HCT116 (cell line): ENCODE measurements around the gene MDFI. TPM values are rescaled to one million over a fixed set of nuclear protein-coding genes. Genes with fewer than 3 reads are reported as not detected.

ENCODE experiments used
- ATAC-seq: fragments of 200-7000 bp; cut with Tn5 transposase; 2 replicates; pipeline ENCODE4 v1.9.1; 2020; ENCODE audit warnings: mild to moderate bottlenecking, moderate library complexity
- BruUV-seq: library from RNA; stranded (reverse); fragments of 400-500 nt; replicated peaks from 2 replicates; lab custom pipeline; 2021; lab: Mats Ljungman, UMichigan
- CTCF ChIA-PET: fragments of 300-600 bp; sonication (Branson Sonifier 250); formaldehyde crosslinking; loops from one replicate; lab custom pipeline; 2021; ENCODE audit warnings: antibody characterized with exemption; lab: Charles Lee
- POLR2A ChIA-PET: fragments of 300-600, 350-600 bp; sonication (Branson Sonifier 250); formaldehyde crosslinking; loops from one replicate; lab custom pipeline; 2021; ENCODE audit warnings: antibody characterized with exemption; lab: Charles Lee
- RAD21 ChIA-PET, 2 experiments: fragments of 300-600 bp; sonication (Branson Sonifier 250); formaldehyde crosslinking; loops; one replicate each; lab custom pipeline; 2023; ENCODE audit warnings: low total read pairs in 2 of 2; ENCODE audit not compliant: uncharacterized antibody in 2 of 2, unreplicated experiment in 2 of 2, low non-redundant PET in 1 of 2; lab: Charles Lee
- DNase-seq: peaks from one replicate; pipeline ENCODE4 v3.0.0-alpha.2; 2010; ENCODE audit warnings: low read depth, low spot score
- H2AFZ ChIP-seq: fragments of 200-600 bp; shearing (Covaris generic), sonication (generic); 2 replicates; pipeline ENCODE4 v1.6.1; 2017; ENCODE audit warnings: low read depth, mixed run types, mixed read lengths, antibody characterized with exemption, low read length; ENCODE audit not compliant: poor library complexity, severe bottlenecking
- H3K27ac ChIP-seq: 2 replicates; pipeline ENCODE4 v1.5.1; 2012; ENCODE audit warnings: low read depth, low read length
- H3K27me3 ChIP-seq: fragments of 200-600 bp; sonication (generic); 2 replicates; pipeline ENCODE4 v1.6.1; 2016; ENCODE audit warnings: mixed run types, low read length, mixed read lengths; ENCODE audit not compliant: insufficient read depth
- H3K36me3 ChIP-seq, 2 experiments: fragments of 200-500 bp in 1 of 2; fragments of 200-600 bp in 1 of 2; sonication (Bioruptor generic) in 1 of 2; sonication (generic) in 1 of 2; 2 replicates each; pipeline versions ENCODE4 v1.5.1 to v1.6.1; 2014 to 2016; ENCODE audit warnings: low read length in 2 of 2, inconsistent platforms in 1 of 2, mixed read lengths in 1 of 2, mixed run types in 1 of 2; ENCODE audit not compliant: insufficient read depth in 2 of 2, control insufficient read depth in 1 of 2
- H3K4me1 ChIP-seq, 2 experiments: fragments of 200-600 bp in 1 of 2; sonication (generic) in 1 of 2; 2 replicates each; pipeline versions ENCODE4 v1.5.1 to v1.6.1; 2012 to 2017; ENCODE audit warnings: low read length in 2 of 2, inconsistent platforms in 1 of 2, mild to moderate bottlenecking in 1 of 2, mixed read lengths in 1 of 2, mixed run types in 1 of 2, moderate library complexity in 1 of 2; ENCODE audit not compliant: insufficient read depth in 2 of 2, control insufficient read depth in 1 of 2
- H3K4me2 ChIP-seq: fragments of 200-600 bp; sonication (generic); 2 replicates; pipeline ENCODE4 v1.6.1; 2017; ENCODE audit warnings: mixed run types, low read length, mixed read lengths
- H3K4me3 ChIP-seq, 2 experiments: fragments of 200-600 bp in 1 of 2; sonication (generic) in 1 of 2; replicated peaks in 1 of 2; 2 replicates each; pipeline ENCODE4 v1.5.1; 2011 to 2016; ENCODE audit warnings: low read length in 2 of 2, control low read depth in 1 of 2, low read depth in 1 of 2, mild to moderate bottlenecking in 1 of 2, mixed read lengths in 1 of 2, mixed run types in 1 of 2
- H3K79me2 ChIP-seq: fragments of 200-600 bp; sonication (generic); 2 replicates; pipeline ENCODE4 v1.6.1; 2017; ENCODE audit warnings: mild to moderate bottlenecking, mixed run types, low read length, moderate library complexity, mixed read lengths; ENCODE audit not compliant: insufficient read depth
- H3K9ac ChIP-seq: fragments of 200-600 bp; sonication (generic); 2 replicates; pipeline ENCODE4 v1.6.1; 2016; ENCODE audit warnings: low read length, mixed read lengths
- H3K9me2 ChIP-seq: fragments of 200-600 bp; sonication (generic), shearing (Covaris generic); 2 replicates; pipeline ENCODE4 v1.6.1; 2017; ENCODE audit warnings: mixed run types, mild to moderate bottlenecking, moderate library complexity; ENCODE audit not compliant: insufficient read depth
- H3K9me3 ChIP-seq, 2 experiments: fragments of 200-500 bp in 1 of 2; fragments of 200-600 bp in 1 of 2; sonication (Bioruptor generic) in 1 of 2; sonication (generic) in 1 of 2; 2 replicates each; pipeline ENCODE4 v1.6.1; 2014 to 2017; ENCODE audit warnings: low read length in 2 of 2, mixed read lengths in 2 of 2, inconsistent platforms in 1 of 2, low read depth in 1 of 2, mild to moderate bottlenecking in 1 of 2, mixed run types in 1 of 2, moderate library complexity in 1 of 2; ENCODE audit not compliant: control insufficient read depth in 1 of 2, insufficient read depth in 1 of 2
- H4K20me1 ChIP-seq: fragments of 200-600 bp; sonication (generic), shearing (Covaris generic); 2 replicates; pipeline ENCODE4 v1.6.1; 2017; ENCODE audit warnings: mixed run types, mild to moderate bottlenecking, moderate library complexity; ENCODE audit not compliant: insufficient read depth
- CBX3 ChIP-seq: IDR thresholded peaks from 2 replicates; pipeline ENCODE4 v1.6.1; 2012; ENCODE audit warnings: low read depth
- EZH2phosphoT487 ChIP-seq: fragments of 200-600 bp; IDR thresholded peaks from 2 replicates; pipeline ENCODE4 v1.6.1; 2018; ENCODE audit warnings: antibody characterized with exemption, borderline replicate concordance
- FOSL1 ChIP-seq: IDR thresholded peaks from 2 replicates; pipeline ENCODE4 v1.6.1; 2012; ENCODE audit warnings: low read depth
- POLR2AphosphoS5 ChIP-seq: IDR thresholded peaks from 2 replicates; pipeline ENCODE4 v1.6.1; 2011; ENCODE audit warnings: mild to moderate bottlenecking, low read depth, low read length, moderate library complexity
- RAD21 ChIP-seq: IDR thresholded peaks from 2 replicates; pipeline ENCODE4 v1.6.1; 2012; ENCODE audit warnings: low read depth, mild to moderate bottlenecking
- SIN3A ChIP-seq: IDR thresholded peaks from 2 replicates; pipeline ENCODE4 v1.6.1; 2012; ENCODE audit warnings: low read depth
- SP1 ChIP-seq: IDR thresholded peaks from 2 replicates; pipeline ENCODE4 v1.6.1; 2012; ENCODE audit warnings: low read depth
- ZNF274 ChIP-seq: fragments of 200-500 bp; sonication (Bioruptor generic); IDR thresholded peaks from 2 replicates; pipeline ENCODE4 v1.6.1; 2014; ENCODE audit warnings: mild to moderate bottlenecking, low read depth, low read length, inconsistent platforms
- intact Hi-C: fragments of 100-400 bp; cut with micrococcal nuclease; formaldehyde crosslinking; loops from 2 replicates; pipeline ENCODE4 v1.10.0; 2022
- total RNA-seq: library from RNA; stranded (reverse); gene quantifications from one replicate; pipeline ENCODE4 v1.2.1, GENCODE V29; 2021; ENCODE audit not compliant: unreplicated experiment
- TF ChIP-seq, protein P1 (sequence below): IDR thresholded peaks from 2 replicates; pipeline ENCODE4 v1.6.1; 2012; ENCODE audit warnings: low read depth

Gene MDFI
- total RNA-seq, 1 experiment from 2014 or later: 35.5 TPM

DNA sequence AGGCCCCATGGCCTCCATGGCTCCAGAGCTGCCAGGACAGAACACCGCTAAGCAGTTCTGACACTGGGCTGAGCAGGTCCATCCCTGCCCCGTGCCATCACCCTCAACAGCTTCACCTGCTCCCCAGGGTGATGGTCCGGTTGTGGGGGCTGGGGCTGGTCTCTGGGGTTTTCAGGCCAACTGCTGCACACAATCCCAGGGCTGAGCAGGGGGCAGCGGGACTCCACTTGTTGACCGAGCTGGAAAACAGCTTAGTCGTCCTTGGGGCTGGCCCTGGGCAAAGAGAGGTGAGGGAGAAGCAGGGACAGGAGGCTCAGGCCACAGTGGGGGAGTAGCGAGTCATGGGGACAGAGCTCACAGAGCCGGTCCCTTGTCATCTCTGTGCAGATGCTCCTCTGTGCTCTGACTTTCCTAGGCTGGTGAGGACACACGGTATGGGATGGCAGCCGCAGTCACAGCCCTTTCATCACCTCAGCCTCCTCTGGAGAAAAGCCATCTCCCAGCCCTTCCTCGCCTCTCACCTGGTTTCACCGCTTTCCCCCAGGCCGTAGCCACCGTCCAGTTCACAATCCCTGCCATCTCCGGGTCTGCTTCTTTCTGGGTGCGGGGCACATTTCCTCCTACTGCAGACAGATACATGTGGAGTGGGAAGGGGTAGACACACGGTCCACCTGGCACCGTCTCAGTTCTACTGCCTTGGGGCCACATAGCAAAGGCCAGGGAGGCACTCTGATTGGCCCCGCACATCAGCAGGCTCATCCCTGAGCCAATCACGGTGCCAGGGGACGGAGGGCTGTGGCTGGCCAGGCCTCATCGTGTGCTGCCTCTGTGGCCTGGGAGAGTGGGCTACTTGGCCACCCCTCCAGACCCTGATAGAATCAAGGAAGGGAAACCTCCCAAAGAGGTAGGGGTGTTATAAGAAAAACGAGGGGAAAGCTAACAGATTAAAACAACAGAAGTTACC is 19.1 kb downstream of the MDFI start:
- DNase-seq (no peak), ATAC-seq (peak; percentile 53; the same call in 1 of the 2 replicates)
- Histone ChIP-seq H3K36me3 (no peaks in the 10 kb centered on the region), H3K27ac (no peak overlapping the region), H3K9me2 (no peaks in the 10 kb centered on the region), H4K20me1 (no peaks in the 10 kb centered on the region), H3K4me3 (no peak overlapping the region), H3K79me2 (no peaks in the 10 kb centered on the region), H2AFZ (no peak overlapping the region), H3K27me3 (peaks cover 6% of the 10 kb centered on the region; the same call in 1 of the 2 replicates), H3K9ac (no peak overlapping the region), H3K9me3 (no peaks in the 10 kb centered on the region), H3K4me2 (no peak overlapping the region), H3K4me1 (no peaks in the 10 kb centered on the region)
- intact Hi-C loops: no loop called here
- TF ChIP-seq RAD21 (no peak), ZNF274 (no peak), SP1 (no peak), EZH2phosphoT487 (no peak), POLR2AphosphoS5 (no peak), FOSL1 (no peak), CBX3 (no peak), SIN3A (no peak)
- TF ChIP-seq, protein P1, sequence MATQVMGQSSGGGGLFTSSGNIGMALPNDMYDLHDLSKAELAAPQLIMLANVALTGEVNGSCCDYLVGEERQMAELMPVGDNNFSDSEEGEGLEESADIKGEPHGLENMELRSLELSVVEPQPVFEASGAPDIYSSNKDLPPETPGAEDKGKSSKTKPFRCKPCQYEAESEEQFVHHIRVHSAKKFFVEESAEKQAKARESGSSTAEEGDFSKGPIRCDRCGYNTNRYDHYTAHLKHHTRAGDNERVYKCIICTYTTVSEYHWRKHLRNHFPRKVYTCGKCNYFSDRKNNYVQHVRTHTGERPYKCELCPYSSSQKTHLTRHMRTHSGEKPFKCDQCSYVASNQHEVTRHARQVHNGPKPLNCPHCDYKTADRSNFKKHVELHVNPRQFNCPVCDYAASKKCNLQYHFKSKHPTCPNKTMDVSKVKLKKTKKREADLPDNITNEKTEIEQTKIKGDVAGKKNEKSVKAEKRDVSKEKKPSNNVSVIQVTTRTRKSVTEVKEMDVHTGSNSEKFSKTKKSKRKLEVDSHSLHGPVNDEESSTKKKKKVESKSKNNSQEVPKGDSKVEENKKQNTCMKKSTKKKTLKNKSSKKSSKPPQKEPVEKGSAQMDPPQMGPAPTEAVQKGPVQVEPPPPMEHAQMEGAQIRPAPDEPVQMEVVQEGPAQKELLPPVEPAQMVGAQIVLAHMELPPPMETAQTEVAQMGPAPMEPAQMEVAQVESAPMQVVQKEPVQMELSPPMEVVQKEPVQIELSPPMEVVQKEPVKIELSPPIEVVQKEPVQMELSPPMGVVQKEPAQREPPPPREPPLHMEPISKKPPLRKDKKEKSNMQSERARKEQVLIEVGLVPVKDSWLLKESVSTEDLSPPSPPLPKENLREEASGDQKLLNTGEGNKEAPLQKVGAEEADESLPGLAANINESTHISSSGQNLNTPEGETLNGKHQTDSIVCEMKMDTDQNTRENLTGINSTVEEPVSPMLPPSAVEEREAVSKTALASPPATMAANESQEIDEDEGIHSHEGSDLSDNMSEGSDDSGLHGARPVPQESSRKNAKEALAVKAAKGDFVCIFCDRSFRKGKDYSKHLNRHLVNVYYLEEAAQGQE: no peak
- BruUV-seq: no TSS peak
- ChIA-PET CTCF (no interaction called here), POLR2A (no interaction called here), RAD21 (no interaction called here)
